Pancreas (tissue), 10 donors: ENCODE results near the gene CTNNA3. TPM values are rescaled to one million over a fixed set of nuclear protein-coding genes. Genes with fewer than 3 reads are reported as not detected.

ENCODE experiments used
- ATAC-seq, 4 donors: fragments of 200-7000 bp; cut with Tn5 transposase; one replicate each; pipeline versions ENCODE4 v1.8.0 to v1.9.1; 2020; ENCODE audit warnings: mild to moderate bottlenecking in 4 of 4, moderate library complexity in 4 of 4
- DNase-seq, 6 donors: peaks; one replicate each; pipeline ENCODE4 v3.0.0-alpha.2; 2020
- FAIRE-seq: peaks from 2 replicates; lab custom pipeline; 2012; peaks lifted over from hg19 to GRCh38; lab: Jason Lieb, UNC
- H3K27ac ChIP-seq, 4 donors: fragments of 200-600 bp; sonication (generic); 1 replicate in 3 of 4; 2 replicates in 1 of 4; pipeline versions ENCODE4 v1.5.0 to v1.8.0; 2020
- H3K27me3 ChIP-seq, 4 donors: fragments of 200-600 bp; one replicate each; pipeline ENCODE4 v1.8.0; 2021
- H3K36me3 ChIP-seq, 3 donors: fragments of 200-600 bp; sonication (generic) in 1 of 3; one replicate each; pipeline versions ENCODE4 v1.5.0 to v1.8.0; 2020 to 2021
- H3K4me1 ChIP-seq, 3 donors: fragments of 200-600 bp; one replicate each; pipeline ENCODE4 v1.8.0; 2021
- H3K4me3 ChIP-seq, 4 donors: fragments of 200-600 bp; sonication (generic) in 2 of 4; one replicate each; pipeline versions ENCODE4 v1.5.0 to v1.8.0; 2020 to 2021
- H3K9me3 ChIP-seq, 4 donors: fragments of 200-600 bp; one replicate each; pipeline ENCODE4 v1.8.0; 2021
- WGBS, 2 donors: extraction: QIAGEN DNeasy Blood & Tissue Kit; methylation state at CpG; one replicate each; pipeline ENCODE4 v1.1.7; 2013; 5-methylcytosine and 5-hydroxymethylcytosine counted together
- intact Hi-C, 3 donors: fragments of 100-400 bp; cut with DNase I; formaldehyde crosslinking; loops; one replicate each; pipeline versions ENCODE4 v1.11.1 to v1.14.2; 2022
- polyA plus RNA-seq, 2 donors: library from polyadenylated mRNA; stranded (reverse); fragments of 200-250 nt; gene quantifications; one replicate each; pipeline ENCODE4 v1.2.3, GENCODE V29; 2013
- total RNA-seq, 6 donors: library from RNA; stranded (reverse); fragmentation: NEBNext Ultra II Directional in 4 of 6; extraction: Animal tissue kit (Norgen Biotek cat#: 25700) in 4 of 6; gene quantifications; one replicate each; pipeline versions ENCODE4 v1.2.1 to v1.2.4, GENCODE V29; 2021 to 2023
- TF ChIP-seq, protein P1 (sequence below), 4 donors: fragments of 200-600 bp; sonication (generic) in 3 of 4; IDR thresholded peaks; one replicate each; pipeline versions ENCODE4 v1.5.0 to v1.8.0; 2021; ENCODE audit warnings: antibody characterized with exemption in 4 of 4
- donor health status: healthy with polysubstance abuse.
- donor health status: DM: no; HTN: no; CAD: no; lungs with moderate emphysema.
- donor health status: DM: no; HTN: no; CAD: no.
- donor health status: control.
- donor health status: control.
- donor health status: Bipolar disorder and iron deficiency.
- donor health status: DM: yes; HTN: yes; CAD: no.
- donor health status: DM: no; HTN: no; CAD: no.
- donor health status: DM: no; HTN: no; CAD: no.
- donor health status: DM: yes; HTN: yes; CAD: no.

CTNNA3 gene
- total and polyA plus RNA-seq, 8 donors, result 0.02 to 0.83 (median 0.21) TPM

DNA sequence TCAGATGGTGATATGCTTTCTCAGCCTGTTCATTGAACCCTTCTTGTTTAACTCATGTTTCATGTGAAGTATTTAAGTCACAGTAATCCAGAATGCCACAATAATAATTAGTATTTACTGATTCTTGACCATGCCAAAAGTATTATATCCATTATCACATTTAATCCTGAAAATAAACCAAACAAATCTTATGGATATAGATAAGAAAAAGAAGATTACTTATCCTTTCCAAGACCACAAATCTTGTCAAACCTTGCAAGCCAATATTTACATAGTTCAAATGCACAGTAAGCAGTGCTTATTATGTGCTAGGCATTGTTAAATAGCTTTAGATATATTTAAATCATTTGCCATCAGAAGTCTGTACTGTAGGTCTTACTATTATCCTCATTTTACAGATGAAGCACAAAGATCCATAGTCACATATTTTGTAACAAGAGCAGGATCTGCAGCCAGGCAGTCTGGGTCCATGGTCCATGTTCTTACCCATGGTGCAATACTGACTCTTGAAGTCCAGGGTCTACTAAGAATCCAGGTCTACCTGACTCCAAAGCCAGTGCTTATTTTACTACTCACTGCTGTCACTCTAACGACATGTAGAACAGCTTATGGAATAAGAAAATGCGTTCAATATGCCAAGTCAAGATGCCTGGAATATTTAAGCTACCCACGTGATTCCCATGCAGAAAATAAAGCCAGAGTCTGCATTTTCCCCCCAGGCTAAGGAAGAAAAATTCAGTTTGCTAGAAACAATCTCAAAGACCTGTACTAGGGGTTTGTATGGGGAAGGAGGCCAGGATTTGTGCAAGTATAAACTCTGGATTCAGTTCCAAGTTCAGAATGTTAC, 1755.0 kb downstream of the CTNNA3 start:
- Histone ChIP-seq H3K27ac (no peak overlapping the region), H3K36me3 (no peaks in the 10 kb centered on the region), H3K9me3 (no peaks in the 10 kb centered on the region), H3K4me1 (no peaks in the 10 kb centered on the region), H3K27me3 (no peaks in the 10 kb centered on the region), H3K4me3 (no peak overlapping the region)
- intact Hi-C loops, result no loop called here
- TF ChIP-seq, protein P1, sequence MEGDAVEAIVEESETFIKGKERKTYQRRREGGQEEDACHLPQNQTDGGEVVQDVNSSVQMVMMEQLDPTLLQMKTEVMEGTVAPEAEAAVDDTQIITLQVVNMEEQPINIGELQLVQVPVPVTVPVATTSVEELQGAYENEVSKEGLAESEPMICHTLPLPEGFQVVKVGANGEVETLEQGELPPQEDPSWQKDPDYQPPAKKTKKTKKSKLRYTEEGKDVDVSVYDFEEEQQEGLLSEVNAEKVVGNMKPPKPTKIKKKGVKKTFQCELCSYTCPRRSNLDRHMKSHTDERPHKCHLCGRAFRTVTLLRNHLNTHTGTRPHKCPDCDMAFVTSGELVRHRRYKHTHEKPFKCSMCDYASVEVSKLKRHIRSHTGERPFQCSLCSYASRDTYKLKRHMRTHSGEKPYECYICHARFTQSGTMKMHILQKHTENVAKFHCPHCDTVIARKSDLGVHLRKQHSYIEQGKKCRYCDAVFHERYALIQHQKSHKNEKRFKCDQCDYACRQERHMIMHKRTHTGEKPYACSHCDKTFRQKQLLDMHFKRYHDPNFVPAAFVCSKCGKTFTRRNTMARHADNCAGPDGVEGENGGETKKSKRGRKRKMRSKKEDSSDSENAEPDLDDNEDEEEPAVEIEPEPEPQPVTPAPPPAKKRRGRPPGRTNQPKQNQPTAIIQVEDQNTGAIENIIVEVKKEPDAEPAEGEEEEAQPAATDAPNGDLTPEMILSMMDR (IDR thresholded peaks at IDR 0.05), result no peak
- ATAC-seq (no peak), DNase-seq (no peak), FAIRE-seq (no peak)
- WGBS, 2 donors, result 66 to 73% methylated on average over 3 of the region's 3 CpGs

DNA sequence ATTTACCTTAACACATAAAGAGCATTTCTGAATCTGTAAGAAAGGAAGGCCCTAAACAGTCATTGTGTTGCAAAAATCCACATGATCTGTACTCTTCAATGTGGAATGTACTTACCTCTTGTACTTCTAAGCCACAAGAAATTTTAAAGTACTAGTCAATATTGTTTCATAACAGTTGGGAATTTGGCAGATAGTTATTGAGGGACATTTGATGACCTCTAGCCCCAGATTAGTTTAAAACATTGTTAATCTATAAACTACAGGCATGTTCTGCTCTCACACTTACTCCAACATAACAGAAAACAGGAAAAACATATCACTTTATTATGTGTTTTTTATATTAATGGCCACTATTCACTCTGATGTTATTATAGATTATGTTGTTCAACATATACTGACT, 1755.9 kb downstream of the CTNNA3 start:
- no peaks in the 10 kb centered on the region for H3K27me3 ChIP-seq
- DNase-seq (no peak), FAIRE-seq (no peak), ATAC-seq (no peak)
- no peaks in the 10 kb centered on the region for H3K9me3 ChIP-seq
- no peaks in the 10 kb centered on the region for H3K4me1 ChIP-seq
- no peak overlapping the region for H3K27ac ChIP-seq
- no peaks in the 10 kb centered on the region for H3K36me3 ChIP-seq
- intact Hi-C loops, result no loop called here
- TF ChIP-seq, protein P1 (IDR thresholded peaks at IDR 0.05), result no peak
- no peak overlapping the region for H3K4me3 ChIP-seq

DNA sequence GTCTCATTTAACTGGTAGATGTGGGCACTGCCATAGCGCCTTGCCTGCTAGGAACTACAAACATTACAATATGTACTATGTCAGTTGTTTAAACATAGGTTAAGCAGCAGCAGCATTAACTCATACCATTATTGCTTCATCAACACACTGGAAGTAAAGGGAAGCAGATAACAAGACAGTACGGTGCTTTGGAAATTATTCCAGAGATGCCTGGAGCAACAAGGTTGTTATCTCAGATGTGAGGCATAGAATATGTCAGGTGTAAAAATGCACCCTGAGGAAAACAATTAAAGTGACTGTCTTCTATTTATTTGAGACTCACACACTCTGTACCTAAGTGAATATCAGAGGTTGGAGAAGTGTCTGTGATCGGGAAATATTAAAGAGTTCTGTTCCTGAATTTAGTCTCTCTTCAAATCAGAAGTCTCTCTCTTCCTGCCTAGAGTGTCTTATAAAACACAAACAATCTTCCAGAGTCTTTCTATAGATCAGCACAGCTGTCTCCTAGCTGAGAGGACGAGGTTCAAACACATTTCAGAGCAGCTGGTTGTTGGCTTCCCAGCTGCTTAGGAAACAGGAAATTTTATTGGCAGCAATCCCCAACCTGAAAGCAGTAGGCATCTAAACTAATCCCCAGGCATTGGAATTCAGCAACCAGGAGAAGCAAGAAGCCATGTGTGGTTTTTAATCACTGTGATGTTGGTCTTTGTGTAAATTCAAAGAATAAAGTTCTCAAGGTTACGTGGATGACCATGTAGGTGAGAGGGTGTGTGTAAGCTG, 1764.5 kb downstream of the CTNNA3 start:
- Histone ChIP-seq H3K4me1 (no peaks in the 10 kb centered on the region), H3K27ac (no peak overlapping the region), H3K36me3 (no peaks in the 10 kb centered on the region), H3K27me3 (no peaks in the 10 kb centered on the region), H3K9me3 (no peaks in the 10 kb centered on the region), H3K4me3 (no peak overlapping the region)
- ATAC-seq, result no peak
- no peak for DNase-seq
- TF ChIP-seq, protein P1 (IDR thresholded peaks at IDR 0.05), result no peak
- WGBS, 2 donors, result 65 to 70% methylated on average over 5 of the region's 5 CpGs
- no peak for FAIRE-seq
- intact Hi-C loops, result no loop called here

DNA sequence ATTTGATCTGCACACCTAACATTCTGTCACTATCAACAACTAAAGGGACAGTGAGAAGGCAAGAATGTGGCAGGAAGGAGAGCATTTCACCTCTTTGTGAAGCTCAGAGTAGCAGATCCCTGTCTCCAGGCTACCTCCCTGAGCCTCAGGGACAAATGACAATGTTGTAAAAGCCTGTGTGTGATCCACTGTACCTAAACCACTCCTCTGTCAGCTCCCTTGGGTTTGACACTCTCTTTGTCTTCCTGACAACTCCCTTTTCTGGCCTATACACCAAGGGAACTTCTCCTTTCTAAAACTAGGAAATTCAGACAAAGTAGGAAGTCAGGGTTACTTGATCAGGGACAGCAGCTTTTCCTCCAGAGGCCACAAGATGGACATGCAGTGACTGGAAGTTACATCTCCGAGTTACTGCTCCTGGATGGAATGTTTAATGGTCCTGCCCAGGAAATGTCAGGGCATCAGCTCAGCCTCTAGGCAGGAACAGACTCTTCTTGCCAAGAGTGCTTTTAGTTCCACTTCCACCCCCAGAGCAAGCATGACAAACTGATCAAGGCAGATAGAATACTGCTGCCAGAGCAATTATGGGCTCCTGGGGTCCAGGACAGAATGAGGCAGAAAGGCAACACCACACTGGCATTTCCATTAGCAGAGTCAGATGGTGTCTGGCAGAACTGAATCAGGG, 1784.7 kb downstream of the CTNNA3 start:
- Histone ChIP-seq H3K27ac (no peak overlapping the region), H3K36me3 (no peaks in the 10 kb centered on the region), H3K4me3 (no peak overlapping the region), H3K9me3 (no peaks in the 10 kb centered on the region), H3K4me1 (no peaks in the 10 kb centered on the region), H3K27me3 (no peaks in the 10 kb centered on the region)
- TF ChIP-seq, protein P1 (IDR thresholded peaks at IDR 0.05), result no peak
- FAIRE-seq (no peak), ATAC-seq (no peak), DNase-seq (no peak)
- WGBS, 2 donors, result 33 to 76% methylated on average over 1 of the region's 1 CpG
- intact Hi-C loops, result no loop called here
